ENCODE data around the gene ALK.

DNA sequence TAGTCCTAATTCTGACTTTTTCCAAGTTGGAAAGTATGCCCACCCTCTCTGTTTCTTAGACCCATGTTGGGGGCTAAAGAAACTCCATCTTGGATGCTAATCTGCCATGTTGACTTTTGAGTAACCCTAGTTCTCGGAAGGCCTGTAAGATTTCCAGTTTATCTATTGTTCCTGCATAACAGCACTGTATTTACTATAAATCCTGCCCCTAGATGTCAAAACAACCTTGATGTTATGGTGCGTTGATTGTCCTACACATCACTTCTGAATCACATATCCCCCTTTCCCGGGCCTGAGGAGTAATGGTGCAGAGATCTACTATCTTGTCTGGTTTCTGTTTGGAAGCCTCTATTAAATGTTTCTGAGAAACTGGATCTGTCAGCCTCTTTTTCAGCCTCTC lies 116.7 kb downstream of the ALK start:
- TF ChIP-seq ZNF274 (IDR thresholded peaks at IDR 0.05; ENCODE audit: low read depth, low read length), result no peak
- TF ChIP-seq YY1 (IDR thresholded peaks at IDR 0.05; ENCODE audit: insufficient read depth, insufficient read length), result no peak

Measured in NT2/D1 (cell line).